SK-N-SH treated with all-trans-retinoic acid at 6 μM for 48 hours (cell line): ENCODE results near the gene SCN2A.
"Not testable (repeated sequence)": the region's sequence is repeated elsewhere in the genome, so short reads cannot be mapped to it uniquely, and the experiment has no call there.

Source experiments
- ISL1 ChIP-seq: fragments of 250-450 bp; sonication (Bioruptor Pico); IDR thresholded peaks from 2 replicates; pipeline ENCODE4 v2.1.2; 2022; ENCODE audit warnings: mild to moderate bottlenecking, moderate library complexity
- OSR1 ChIP-seq: fragments of 250-450 bp; sonication (Bioruptor Pico); IDR thresholded peaks from 2 replicates; pipeline ENCODE4 v1.8.0; 2022; ENCODE audit warnings: moderate library complexity, mild to moderate bottlenecking, inconsistent platforms
- POU6F1 ChIP-seq: fragments of 250-450 bp; sonication (Bioruptor Pico); IDR thresholded peaks from 2 replicates; pipeline ENCODE4 v1.8.0; 2021; ENCODE audit warnings: low read depth, mild to moderate bottlenecking, moderate library complexity, borderline replicate concordance
- RARB ChIP-seq: fragments of 250-450 bp; sonication (Bioruptor Pico); IDR thresholded peaks from 2 replicates; pipeline ENCODE4 v1.8.0; 2021; ENCODE audit warnings: mild to moderate bottlenecking, moderate library complexity
- TOX ChIP-seq: fragments of 250-450 bp; sonication (Bioruptor Pico); IDR thresholded peaks from 2 replicates; pipeline ENCODE4 v1.8.0; 2021; ENCODE audit warnings: mild to moderate bottlenecking, moderate library complexity, borderline replicate concordance
- TSHZ2 ChIP-seq: fragments of 250-450 bp; sonication (Bioruptor Pico); IDR thresholded peaks from 2 replicates; pipeline ENCODE4 v1.5.0; 2020; ENCODE audit warnings: mild to moderate bottlenecking, moderate library complexity
- ZC3H10 ChIP-seq: fragments of 250-450 bp; sonication (Bioruptor Pico); IDR thresholded peaks from 2 replicates; pipeline ENCODE4 v1.5.1; 2021; ENCODE audit warnings: mild to moderate bottlenecking, moderate library complexity
- ZFP3 ChIP-seq: fragments of 250-450 bp; sonication (Bioruptor Pico); IDR thresholded peaks from 2 replicates; pipeline ENCODE4 v1.5.0; 2020; ENCODE audit warnings: mild to moderate bottlenecking, moderate library complexity
- ZNF565 ChIP-seq: fragments of 450-650 bp; formaldehyde crosslinking; conservative IDR thresholded peaks from 2 replicates; pipeline ENCODE4 v1.5.0; 2020; ENCODE audit warnings: low read depth, mild to moderate bottlenecking, moderate library complexity
- ZNF8 ChIP-seq: fragments of 450-650 bp; formaldehyde crosslinking; IDR thresholded peaks from 2 replicates; pipeline ENCODE4 v1.5.0; 2020; ENCODE audit warnings: mild to moderate bottlenecking, moderate library complexity
- TF ChIP-seq, protein P1 (sequence below): fragments of 250-450 bp; sonication (Bioruptor Pico); IDR thresholded peaks from 2 replicates; pipeline ENCODE4 v1.8.0; 2020; ENCODE audit warnings: mild to moderate bottlenecking, moderate library complexity, borderline replicate concordance

DNA sequence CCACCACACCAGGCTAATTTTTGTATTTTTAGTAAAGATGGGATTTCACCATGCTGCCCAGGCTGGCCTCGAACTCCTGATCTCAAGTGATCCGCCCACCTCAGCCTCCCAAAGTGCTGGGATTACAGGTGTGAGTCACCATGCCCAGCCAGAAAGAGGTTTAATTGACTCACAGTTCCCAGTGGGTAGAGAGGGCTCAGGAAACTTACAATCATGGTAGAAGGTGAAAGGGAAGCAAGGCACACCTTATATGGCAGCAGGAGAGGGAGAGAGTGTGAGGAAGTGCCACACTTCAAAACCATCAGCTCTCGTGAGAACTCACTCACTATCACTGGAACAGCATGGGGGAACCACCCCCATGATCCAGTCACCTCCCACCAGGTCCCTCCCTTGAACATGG lies 159.4 kb downstream of the SCN2A start:
- TF ChIP-seq ZFP3, ZC3H10, ZNF565, ZNF8, OSR1, TSHZ2, POU6F1, ISL1, TOX, RARB (CRISPR knock-in tag): not testable (repeated sequence)
- TF ChIP-seq, protein P1, sequence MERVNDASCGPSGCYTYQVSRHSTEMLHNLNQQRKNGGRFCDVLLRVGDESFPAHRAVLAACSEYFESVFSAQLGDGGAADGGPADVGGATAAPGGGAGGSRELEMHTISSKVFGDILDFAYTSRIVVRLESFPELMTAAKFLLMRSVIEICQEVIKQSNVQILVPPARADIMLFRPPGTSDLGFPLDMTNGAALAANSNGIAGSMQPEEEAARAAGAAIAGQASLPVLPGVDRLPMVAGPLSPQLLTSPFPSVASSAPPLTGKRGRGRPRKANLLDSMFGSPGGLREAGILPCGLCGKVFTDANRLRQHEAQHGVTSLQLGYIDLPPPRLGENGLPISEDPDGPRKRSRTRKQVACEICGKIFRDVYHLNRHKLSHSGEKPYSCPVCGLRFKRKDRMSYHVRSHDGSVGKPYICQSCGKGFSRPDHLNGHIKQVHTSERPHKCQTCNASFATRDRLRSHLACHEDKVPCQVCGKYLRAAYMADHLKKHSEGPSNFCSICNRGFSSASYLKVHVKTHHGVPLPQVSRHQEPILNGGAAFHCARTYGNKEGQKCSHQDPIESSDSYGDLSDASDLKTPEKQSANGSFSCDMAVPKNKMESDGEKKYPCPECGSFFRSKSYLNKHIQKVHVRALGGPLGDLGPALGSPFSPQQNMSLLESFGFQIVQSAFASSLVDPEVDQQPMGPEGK: not testable (repeated sequence)
